ENCODE data around the gene ST3GAL4.
"Not testable (repeated sequence)": the region's sequence is repeated elsewhere in the genome, so short reads cannot be mapped to it uniquely, and the experiment has no call there.

Gene ST3GAL4

DNA sequence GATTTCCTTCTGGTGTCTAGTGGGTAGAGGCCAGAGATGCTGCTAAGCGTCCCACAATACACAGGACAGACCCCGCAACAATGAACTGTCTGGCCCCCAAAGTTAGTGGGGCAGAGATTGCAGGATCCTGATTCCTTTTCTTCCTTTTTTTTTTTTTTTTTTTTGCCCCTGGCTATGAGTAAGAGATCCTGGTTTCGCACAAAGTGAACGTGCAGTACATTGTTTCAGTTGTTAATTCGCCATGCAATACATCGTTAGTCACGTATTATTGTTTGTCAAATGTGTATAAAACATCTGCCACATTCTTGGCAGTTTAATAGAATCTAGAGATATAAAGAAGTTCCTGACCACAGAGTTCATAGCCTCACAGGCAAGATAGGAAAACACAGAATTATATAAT is 20.2 kb downstream of the ST3GAL4 start:
- H3K9me2 ChIP-seq (replicated peaks; ENCODE audit: low read depth, low read length), result no peaks in the 10 kb centered on the region
- no peaks in the 10 kb centered on the region for H3F3A ChIP-seq (ENCODE audit: low read depth)
- H4K20me1 ChIP-seq (ENCODE audit: insufficient read depth, low read length, poor library complexity, severe bottlenecking), result peaks cover 13% of the 10 kb centered on the region
- H2AFZ ChIP-seq (ENCODE audit: low read length), result no peak overlapping the region
- peaks cover 92% of the 10 kb centered on the region for H3K79me2 ChIP-seq (ENCODE audit: insufficient read depth, low read length)
- peaks cover 6% of the 10 kb centered on the region; the same call in 1 of the 2 replicates for H3K36me3 ChIP-seq (ENCODE audit: insufficient read depth, low read length)
- peaks cover 6% of the 10 kb centered on the region for H3K4me1 ChIP-seq (ENCODE audit: insufficient read depth, low read length, poor library complexity, severe bottlenecking)
- no peak for TF ChIP-seq EZH2phosphoT487 (IDR thresholded peaks at IDR 0.05; ENCODE audit: borderline replicate concordance)
- TF ChIP-seq, protein P1, sequence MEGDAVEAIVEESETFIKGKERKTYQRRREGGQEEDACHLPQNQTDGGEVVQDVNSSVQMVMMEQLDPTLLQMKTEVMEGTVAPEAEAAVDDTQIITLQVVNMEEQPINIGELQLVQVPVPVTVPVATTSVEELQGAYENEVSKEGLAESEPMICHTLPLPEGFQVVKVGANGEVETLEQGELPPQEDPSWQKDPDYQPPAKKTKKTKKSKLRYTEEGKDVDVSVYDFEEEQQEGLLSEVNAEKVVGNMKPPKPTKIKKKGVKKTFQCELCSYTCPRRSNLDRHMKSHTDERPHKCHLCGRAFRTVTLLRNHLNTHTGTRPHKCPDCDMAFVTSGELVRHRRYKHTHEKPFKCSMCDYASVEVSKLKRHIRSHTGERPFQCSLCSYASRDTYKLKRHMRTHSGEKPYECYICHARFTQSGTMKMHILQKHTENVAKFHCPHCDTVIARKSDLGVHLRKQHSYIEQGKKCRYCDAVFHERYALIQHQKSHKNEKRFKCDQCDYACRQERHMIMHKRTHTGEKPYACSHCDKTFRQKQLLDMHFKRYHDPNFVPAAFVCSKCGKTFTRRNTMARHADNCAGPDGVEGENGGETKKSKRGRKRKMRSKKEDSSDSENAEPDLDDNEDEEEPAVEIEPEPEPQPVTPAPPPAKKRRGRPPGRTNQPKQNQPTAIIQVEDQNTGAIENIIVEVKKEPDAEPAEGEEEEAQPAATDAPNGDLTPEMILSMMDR (conservative IDR thresholded peaks at IDR 0.05; ENCODE audit: low read length), result no peak
- no peaks in the 10 kb centered on the region for H3K9me3 ChIP-seq (ENCODE audit: insufficient read depth, low read depth, low read length)
- H3K4me2 ChIP-seq (ENCODE audit: low read depth, low read length, poor library complexity, severe bottlenecking), result no peak overlapping the region
- H3K27me3 ChIP-seq (ENCODE audit: insufficient read depth, low read length, poor library complexity, severe bottlenecking), result no peaks in the 10 kb centered on the region
- H3K9ac ChIP-seq (ENCODE audit: low read depth, low read length, poor library complexity, severe bottlenecking), result no peak overlapping the region
- H3K4me3 ChIP-seq (ENCODE audit: low read length, poor library complexity, severe bottlenecking), result no peak overlapping the region

DNA sequence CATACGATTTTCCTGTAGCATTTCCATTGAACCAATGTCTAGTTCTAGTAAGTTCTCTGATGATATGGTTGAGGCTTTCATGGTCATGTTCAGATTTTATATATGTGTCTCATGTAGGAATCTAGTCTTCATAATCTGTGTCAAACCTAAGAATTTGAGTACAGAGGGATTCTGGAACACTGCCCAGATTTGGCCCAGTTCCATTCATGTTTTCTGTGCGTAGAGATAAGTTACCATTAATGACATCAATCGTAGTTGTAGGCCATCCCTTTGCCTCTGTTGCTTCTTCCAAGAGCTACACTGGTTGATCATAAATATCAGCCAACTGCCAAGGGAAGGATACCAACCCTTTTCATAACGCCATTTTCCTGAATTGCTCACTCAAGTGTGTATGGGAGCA is 23.3 kb downstream of the ST3GAL4 start:
- no peak overlapping the region for H3K4me2 ChIP-seq (ENCODE audit: low read depth, low read length, poor library complexity, severe bottlenecking)
- H3F3A ChIP-seq (ENCODE audit: low read depth), result no peaks in the 10 kb centered on the region
- H3K4me3 ChIP-seq (ENCODE audit: low read length, poor library complexity, severe bottlenecking), result no peak overlapping the region
- no peaks in the 10 kb centered on the region for H3K4me1 ChIP-seq (ENCODE audit: insufficient read depth, low read length, poor library complexity, severe bottlenecking)
- no peaks in the 10 kb centered on the region for H3K9me2 ChIP-seq (replicated peaks; ENCODE audit: low read depth, low read length)
- H3K79me2 ChIP-seq (ENCODE audit: insufficient read depth, low read length), result peaks cover 81% of the 10 kb centered on the region
- TF ChIP-seq, protein P1 (conservative IDR thresholded peaks at IDR 0.05; ENCODE audit: low read length), result no peak
- TF ChIP-seq EZH2phosphoT487 (IDR thresholded peaks at IDR 0.05; ENCODE audit: borderline replicate concordance), result no peak
- no peaks in the 10 kb centered on the region for H3K9me3 ChIP-seq (ENCODE audit: insufficient read depth, low read depth, low read length)
- H3K36me3 ChIP-seq (ENCODE audit: insufficient read depth, low read length), result peaks cover 4% of the 10 kb centered on the region; the same call in 1 of the 2 replicates
- H2AFZ ChIP-seq (ENCODE audit: low read length), result no peak overlapping the region
- no peaks in the 10 kb centered on the region for H3K27me3 ChIP-seq (ENCODE audit: insufficient read depth, low read length, poor library complexity, severe bottlenecking)
- H3K9ac ChIP-seq (ENCODE audit: low read depth, low read length, poor library complexity, severe bottlenecking), result no peak overlapping the region
- peaks cover 13% of the 10 kb centered on the region for H4K20me1 ChIP-seq (ENCODE audit: insufficient read depth, low read length, poor library complexity, severe bottlenecking)

DNA sequence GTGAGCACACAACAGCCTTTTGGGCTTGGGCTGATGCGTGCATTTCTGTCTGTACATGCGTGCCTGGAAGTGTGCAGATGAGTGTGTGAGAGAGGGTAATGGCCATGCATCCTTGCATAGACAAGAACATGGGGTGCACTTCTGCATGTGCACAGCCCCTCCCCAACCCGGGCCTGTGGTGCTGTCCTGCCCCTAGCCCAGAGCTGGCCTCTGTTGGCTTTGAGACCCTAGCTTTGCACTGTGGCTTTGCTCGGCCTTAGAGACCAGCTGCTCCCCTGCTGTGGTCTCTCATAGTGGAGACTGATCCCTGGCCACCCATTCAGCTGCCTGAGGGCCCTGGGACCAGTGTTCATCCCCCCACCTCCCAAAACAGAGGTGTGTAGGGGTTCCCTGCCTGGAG is 25.4 kb downstream of the ST3GAL4 start:
- H3K36me3 ChIP-seq (ENCODE audit: insufficient read depth, low read length), result peaks cover 4% of the 10 kb centered on the region; the same call in 1 of the 2 replicates
- no peak overlapping the region for H3K4me3 ChIP-seq (ENCODE audit: low read length, poor library complexity, severe bottlenecking)
- TF ChIP-seq, protein P1 (conservative IDR thresholded peaks at IDR 0.05; ENCODE audit: low read length), result no peak
- no peak for TF ChIP-seq EZH2phosphoT487 (IDR thresholded peaks at IDR 0.05; ENCODE audit: borderline replicate concordance)
- peaks cover 3% of the 10 kb centered on the region for H3K4me1 ChIP-seq (ENCODE audit: insufficient read depth, low read length, poor library complexity, severe bottlenecking)
- H2AFZ ChIP-seq (ENCODE audit: low read length), result no peak overlapping the region
- no peak overlapping the region for H3K4me2 ChIP-seq (ENCODE audit: low read depth, low read length, poor library complexity, severe bottlenecking)
- H3K9ac ChIP-seq (ENCODE audit: low read depth, low read length, poor library complexity, severe bottlenecking), result no peak overlapping the region
- peaks cover 83% of the 10 kb centered on the region for H3K79me2 ChIP-seq (ENCODE audit: insufficient read depth, low read length)
- H3K27me3 ChIP-seq (ENCODE audit: insufficient read depth, low read length, poor library complexity, severe bottlenecking), result no peaks in the 10 kb centered on the region
- peaks cover 10% of the 10 kb centered on the region for H4K20me1 ChIP-seq (ENCODE audit: insufficient read depth, low read length, poor library complexity, severe bottlenecking)
- no peaks in the 10 kb centered on the region for H3F3A ChIP-seq (ENCODE audit: low read depth)
- H3K9me2 ChIP-seq (replicated peaks; ENCODE audit: low read depth, low read length), result no peaks in the 10 kb centered on the region
- no peaks in the 10 kb centered on the region for H3K9me3 ChIP-seq (ENCODE audit: insufficient read depth, low read depth, low read length)

DNA sequence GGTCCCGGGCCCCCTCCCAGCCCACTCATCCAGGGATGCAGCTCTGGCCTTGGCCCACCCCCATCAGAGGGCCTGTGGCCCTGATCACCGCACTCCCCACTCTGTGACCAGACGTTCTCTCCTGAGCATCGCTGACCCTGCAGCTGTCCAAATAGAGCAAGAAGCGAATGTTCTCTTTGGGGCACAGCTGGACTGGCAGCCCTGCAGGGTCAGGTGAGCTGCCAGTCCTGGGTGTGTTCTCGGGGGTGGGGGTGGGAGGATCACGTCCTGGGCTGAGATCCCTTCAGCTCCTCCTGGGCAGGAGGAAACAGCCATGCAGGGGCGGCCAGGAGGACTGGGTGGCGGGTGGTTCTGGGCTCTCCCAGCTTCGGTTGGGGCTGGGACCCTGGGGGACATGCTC is 26.5 kb downstream of the ST3GAL4 start:
- not testable (repeated sequence) for H3K4me2 ChIP-seq (ENCODE audit: low read depth, low read length, poor library complexity, severe bottlenecking); H3K9me2 ChIP-seq (replicated peaks; ENCODE audit: low read depth, low read length); H3K9me3 ChIP-seq (ENCODE audit: insufficient read depth, low read depth, low read length); H4K20me1 ChIP-seq (ENCODE audit: insufficient read depth, low read length, poor library complexity, severe bottlenecking); H3K36me3 ChIP-seq (ENCODE audit: insufficient read depth, low read length); H3F3A ChIP-seq (ENCODE audit: low read depth); H3K4me3 ChIP-seq (ENCODE audit: low read length, poor library complexity, severe bottlenecking); H3K9ac ChIP-seq (ENCODE audit: low read depth, low read length, poor library complexity, severe bottlenecking); H3K27me3 ChIP-seq (ENCODE audit: insufficient read depth, low read length, poor library complexity, severe bottlenecking); H2AFZ ChIP-seq (ENCODE audit: low read length)
- Histone ChIP-seq H3K4me1 (ENCODE audit: insufficient read depth, low read length, poor library complexity, severe bottlenecking) (peaks cover 13% of the 10 kb centered on the region), H3K79me2 (ENCODE audit: insufficient read depth, low read length) (peaks cover 82% of the 10 kb centered on the region)

DNA sequence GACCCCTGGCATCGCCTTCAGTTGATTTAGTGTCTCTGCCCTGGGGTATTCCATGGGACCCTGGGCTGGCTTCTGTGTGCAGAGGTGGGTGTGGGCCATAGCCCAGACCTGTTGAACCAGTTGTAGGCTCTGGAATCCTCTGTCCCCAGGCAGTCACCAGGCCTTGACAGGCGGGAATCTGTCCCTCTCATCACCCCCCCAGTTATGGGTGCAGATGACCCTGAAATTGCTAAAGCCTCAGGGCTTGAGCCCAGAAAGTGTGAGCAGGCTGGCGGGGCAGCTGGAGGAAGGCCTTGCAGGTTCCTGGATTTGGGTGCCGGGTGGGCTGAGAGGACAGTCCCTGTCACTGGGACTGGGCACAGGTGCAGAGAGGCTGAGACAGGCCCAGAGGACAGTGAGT is 27.2 kb downstream of the ST3GAL4 start:
- H3K9ac ChIP-seq (ENCODE audit: low read depth, low read length, poor library complexity, severe bottlenecking); H3K4me3 ChIP-seq (ENCODE audit: low read length, poor library complexity, severe bottlenecking); H2AFZ ChIP-seq (ENCODE audit: low read length); H3K27me3 ChIP-seq (ENCODE audit: insufficient read depth, low read length, poor library complexity, severe bottlenecking); H3K4me2 ChIP-seq (ENCODE audit: low read depth, low read length, poor library complexity, severe bottlenecking); H3K9me2 ChIP-seq (replicated peaks; ENCODE audit: low read depth, low read length); H3F3A ChIP-seq (ENCODE audit: low read depth); H3K36me3 ChIP-seq (ENCODE audit: insufficient read depth, low read length); H4K20me1 ChIP-seq (ENCODE audit: insufficient read depth, low read length, poor library complexity, severe bottlenecking); H3K9me3 ChIP-seq (ENCODE audit: insufficient read depth, low read depth, low read length): not testable (repeated sequence)
- peaks cover 83% of the 10 kb centered on the region for H3K79me2 ChIP-seq (ENCODE audit: insufficient read depth, low read length)
- peaks cover 20% of the 10 kb centered on the region for H3K4me1 ChIP-seq (ENCODE audit: insufficient read depth, low read length, poor library complexity, severe bottlenecking)
